ENCODE measurements around the gene GLP1R. TPM values are rescaled to one million over a fixed set of nuclear protein-coding genes. Genes with fewer than 3 reads are reported as not detected.

GLP1R gene
- polyA plus RNA-seq, 1 donor (not counting 4 experiments of a cell fraction or from before 2014, with no cell fraction given), result not detected

DNA sequence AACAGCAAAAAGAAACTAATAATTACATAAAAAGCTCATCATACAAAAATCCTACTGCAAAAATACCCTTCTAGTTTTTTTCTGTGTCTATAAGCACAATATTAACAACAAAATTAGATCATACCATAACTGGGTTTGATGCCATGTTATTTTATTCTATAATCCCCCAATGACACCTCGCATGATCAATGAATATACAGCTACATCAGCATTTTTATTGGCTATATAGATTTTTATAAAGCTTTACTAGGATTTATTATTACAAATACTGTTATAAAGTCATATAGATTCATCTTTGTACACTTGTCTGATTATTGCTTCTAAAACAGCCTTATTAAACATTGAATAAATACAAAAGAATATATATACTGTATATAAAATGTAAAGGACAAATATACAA, 45.1 kb upstream of the GLP1R start:
- FAIRE-seq, result no peak
- H4K20me1 ChIP-seq (ENCODE audit: control insufficient read depth, extremely low read depth, insufficient read depth, low read length), result no peaks in the 10 kb centered on the region
- TF ChIP-seq EZH2 (IDR thresholded peaks at IDR 0.05; ENCODE audit: low read length) (no peak), CTCF (optimal IDR thresholded peaks at IDR 0.05 in 1 of 3, IDR thresholded peaks at IDR 0.05 in 1 of 3, conservative IDR thresholded peaks at IDR 0.05 in 1 of 3; ENCODE audit: extremely low read depth in 1 of 3, insufficient read depth in 2 of 3, low read length in 3 of 3) (no peak)
- no peak overlapping the region for H3K27ac ChIP-seq (ENCODE audit: control insufficient read depth, insufficient read depth, low read length)
- H3K9me1 ChIP-seq (ENCODE audit: control insufficient read depth, extremely low read depth, insufficient read depth, low read length), result no peaks in the 10 kb centered on the region
- no peak for DNase-seq (ENCODE audit: low read depth, low spot score)
- no peak overlapping the region for H2AFZ ChIP-seq (ENCODE audit: control insufficient read depth, low read length)
- H3K4me1 ChIP-seq (ENCODE audit: control insufficient read depth, extremely low read depth, insufficient read depth, low read length), result no peaks in the 10 kb centered on the region
- no peaks in the 10 kb centered on the region for H3K79me2 ChIP-seq (ENCODE audit: control insufficient read depth, insufficient read depth, low read length)
- dilution Hi-C loops (cut with MboI; ENCODE audit: extremely low pct_ligation_motif_present, low sequenced_read_pairs), result no loop called here
- H3K4me3 ChIP-seq (ENCODE audit: control insufficient read depth in 2 of 3, extremely low read depth in 1 of 3, insufficient read depth in 2 of 3, low read depth in 1 of 3, low read length in 3 of 3), result no peak overlapping the region
- peaks cover 14% of the 10 kb centered on the region for H3K27me3 ChIP-seq (ENCODE audit: control insufficient read depth, extremely low read depth, insufficient read depth, low read length)
- H3K4me2 ChIP-seq (ENCODE audit: control insufficient read depth, extremely low read depth, insufficient read depth, low read depth, low read length), result no peak overlapping the region
- H3K36me3 ChIP-seq (ENCODE audit: control insufficient read depth in 2 of 2, extremely low read depth in 1 of 2, insufficient read depth in 2 of 2, low read length in 2 of 2), result no peaks in the 10 kb centered on the region
- H3K9me3 ChIP-seq (ENCODE audit: control insufficient read depth, low read depth, low read length), result no peaks in the 10 kb centered on the region
- no peak overlapping the region for H3K9ac ChIP-seq (ENCODE audit: control insufficient read depth, extremely low read depth, insufficient read depth, low read length)

GRCh38 chr6:39004801-39005200, 43.8 kb upstream of the GLP1R start:
- no peaks in the 10 kb centered on the region for H3K36me3 ChIP-seq (ENCODE audit: control insufficient read depth in 2 of 2, extremely low read depth in 1 of 2, insufficient read depth in 2 of 2, low read length in 2 of 2)
- no peak overlapping the region for H2AFZ ChIP-seq (ENCODE audit: control insufficient read depth, low read length)
- peaks cover 14% of the 10 kb centered on the region for H3K27me3 ChIP-seq (ENCODE audit: control insufficient read depth, extremely low read depth, insufficient read depth, low read length)
- no peak overlapping the region for H3K4me3 ChIP-seq (ENCODE audit: control insufficient read depth in 2 of 3, extremely low read depth in 1 of 3, insufficient read depth in 2 of 3, low read depth in 1 of 3, low read length in 3 of 3)
- H3K9me3 ChIP-seq (ENCODE audit: control insufficient read depth, low read depth, low read length), result no peaks in the 10 kb centered on the region
- H3K27ac ChIP-seq (ENCODE audit: control insufficient read depth, insufficient read depth, low read length), result no peak overlapping the region
- FAIRE-seq (no peak), DNase-seq (ENCODE audit: low read depth, low spot score) (no peak)
- H3K9ac ChIP-seq (ENCODE audit: control insufficient read depth, extremely low read depth, insufficient read depth, low read length), result no peak overlapping the region
- H3K4me1 ChIP-seq (ENCODE audit: control insufficient read depth, extremely low read depth, insufficient read depth, low read length), result no peaks in the 10 kb centered on the region
- no peaks in the 10 kb centered on the region for H3K79me2 ChIP-seq (ENCODE audit: control insufficient read depth, insufficient read depth, low read length)
- no peak overlapping the region for H3K4me2 ChIP-seq (ENCODE audit: control insufficient read depth, extremely low read depth, insufficient read depth, low read depth, low read length)
- TF ChIP-seq EZH2 (IDR thresholded peaks at IDR 0.05; ENCODE audit: low read length), result no peak
- no peak for TF ChIP-seq CTCF (optimal IDR thresholded peaks at IDR 0.05 in 1 of 3, IDR thresholded peaks at IDR 0.05 in 1 of 3, conservative IDR thresholded peaks at IDR 0.05 in 1 of 3; ENCODE audit: extremely low read depth in 1 of 3, insufficient read depth in 2 of 3, low read length in 3 of 3)
- dilution Hi-C loops (cut with MboI; ENCODE audit: extremely low pct_ligation_motif_present, low sequenced_read_pairs), result no loop called here
- no peaks in the 10 kb centered on the region for H3K9me1 ChIP-seq (ENCODE audit: control insufficient read depth, extremely low read depth, insufficient read depth, low read length)
- no peaks in the 10 kb centered on the region for H4K20me1 ChIP-seq (ENCODE audit: control insufficient read depth, extremely low read depth, insufficient read depth, low read length)

Measured in keratinocyte (primary cell).